HUDEP-2 (cell line): ENCODE results near the gene GRIFIN.
"Not testable (repeated sequence)": the region's sequence is repeated elsewhere in the genome, so short reads cannot be mapped to it uniquely, and the experiment has no call there.

Experiments
- DNase-seq, 76 experiments: peaks; one replicate each; lab custom pipeline; 2025; ENCODE audit not compliant: unreplicated experiment in 76 of 76; lab: John Stamatoyannopoulos, UW

Gene GRIFIN

GRCh38 chr7:2461268-2462026, 14.8 kb downstream of the GRIFIN start:
- no peak for DNase-seq

GRCh38 chr7:2460641-2461040, 15.6 kb downstream of the GRIFIN start:
- DNase-seq, result no peak

- no peak for DNase-seq
Observed at GRCh38 chr7:2460188-2460587, 16.0 kb downstream of the GRIFIN start.

GRCh38 chr7:2459674-2460073, 16.5 kb downstream of the GRIFIN start:
- DNase-seq, result no peak

GRCh38 chr7:2453849-2454248, 22.3 kb downstream of the GRIFIN start:
- not testable (repeated sequence) for DNase-seq

GRCh38 chr7:2452643-2453270, 23.4 kb downstream of the GRIFIN start:
- no peak for DNase-seq

GRCh38 chr7:2452074-2452507, 24.1 kb downstream of the GRIFIN start:
- peak in 18 of 76 experiments; percentile 3 to 83 (median 30) for DNase-seq

GRCh38 chr7:2451171-2452073, 24.8 kb downstream of the GRIFIN start:
- peak in 71 of 76 experiments; percentile 12 to 93 (median 74) for DNase-seq

- DNase-seq, result no peak
Observed at GRCh38 chr7:2450198-2451107, 25.7 kb downstream of the GRIFIN start.

- no peak for DNase-seq
Observed at GRCh38 chr7:2446676-2447075, 29.5 kb downstream of the GRIFIN start.

GRCh38 chr7:2445898-2446555, 30.2 kb downstream of the GRIFIN start:
- DNase-seq, result no peak

GRCh38 chr7:2445047-2445446, 31.2 kb downstream of the GRIFIN start:
- DNase-seq, result no peak

GRCh38 chr7:2444476-2444875, 31.7 kb downstream of the GRIFIN start:
- no peak for DNase-seq

GRCh38 chr7:2443491-2443890, 32.7 kb downstream of the GRIFIN start:
- no peak for DNase-seq

- DNase-seq, result no peak
Observed at GRCh38 chr7:2441430-2442058, 34.7 kb downstream of the GRIFIN start.

- no peak for DNase-seq
Observed at GRCh38 chr7:2440608-2441245, 35.5 kb downstream of the GRIFIN start.

GRCh38 chr7:2438775-2439174, 37.4 kb downstream of the GRIFIN start:
- DNase-seq, result peak in 1 of 76 experiments; percentile 19

GRCh38 chr7:2438186-2438585, 38.0 kb downstream of the GRIFIN start:
- DNase-seq, result peak in 57 of 76 experiments; percentile 10 to 78 (median 60)
